Chondrocyte (in vitro differentiated cells): ENCODE results near the gene STMN3. TPM values are rescaled to one million over a fixed set of nuclear protein-coding genes. Genes with fewer than 3 reads are reported as not detected.
"Not testable (repeated sequence)": the region's sequence is repeated elsewhere in the genome, so short reads cannot be mapped to it uniquely, and the experiment has no call there.

Source experiments
- DNase-seq: peaks from one replicate; pipeline ENCODE4 v3.0.0; 2021; ENCODE audit warnings: mixed read lengths, low spot score
- H3K27ac Mint-ChIP-seq: one replicate; pipeline ENCODE4 v1.8.0; 2021; ENCODE audit warnings: mild to moderate bottlenecking, moderate library complexity, mixed read lengths; ENCODE audit not compliant: unreplicated experiment
- H3K27me3 Mint-ChIP-seq: 2 replicates; pipeline ENCODE4 v1.8.0; 2021; ENCODE audit warnings: low read depth, mixed read lengths
- H3K36me3 Mint-ChIP-seq: 2 replicates; pipeline ENCODE4 v1.8.0; 2021; ENCODE audit warnings: low read depth, mixed read lengths
- H3K4me1 Mint-ChIP-seq: 2 replicates; pipeline ENCODE4 v1.8.0; 2021; ENCODE audit warnings: low read depth, mild to moderate bottlenecking, mixed read lengths
- H3K4me3 Mint-ChIP-seq: one replicate; pipeline ENCODE4 v1.8.0; 2021; ENCODE audit warnings: mild to moderate bottlenecking, moderate library complexity, mixed read lengths; ENCODE audit not compliant: unreplicated experiment
- H3K9me3 Mint-ChIP-seq: 2 replicates; pipeline ENCODE4 v1.8.0; 2021; ENCODE audit warnings: low read depth, mixed read lengths
- CTCF ChIP-seq: fragments of 200-600 bp; sonication (generic); IDR thresholded peaks from 2 replicates; pipeline ENCODE4 v1.5.0; 2021; ENCODE audit warnings: antibody characterized with exemption, mild to moderate bottlenecking, moderate library complexity
- total RNA-seq: library from RNA; stranded (reverse); gene quantifications from 3 replicates; pipeline ENCODE4 v1.2.1, GENCODE V29; 2021

Gene STMN3
- total RNA-seq, 1 donor from 2014 or later: 7.8 TPM

- no peak overlapping the region for H3K27ac Mint-ChIP-seq
- no peaks in the 10 kb centered on the region for H3K27me3 Mint-ChIP-seq
These were observed 9.7 kb downstream of the STMN3 start for GRCh38 chr20:63643499-63643898.

GRCh38 chr20:63642527-63643247 lies 10.5 kb downstream of the STMN3 start:
- no peak for TF ChIP-seq CTCF
- Mint-ChIP-seq H3K27me3 (no peaks in the 10 kb centered on the region), H3K4me1 (no peaks in the 10 kb centered on the region), H3K36me3 (no peaks in the 10 kb centered on the region), H3K4me3 (peak overlapping the region; percentile 64), H3K27ac (no peak overlapping the region), H3K9me3 (no peaks in the 10 kb centered on the region)
- no peak for DNase-seq

More at GRCh38 chr20:63643499-63643898, 9.7 kb downstream of the STMN3 start:
- DNase-seq: no peak
- Mint-ChIP-seq H3K36me3 (no peaks in the 10 kb centered on the region), H3K9me3 (no peaks in the 10 kb centered on the region), H3K4me3 (peak overlapping the region; percentile 48), H3K4me1 (no peaks in the 10 kb centered on the region)
- TF ChIP-seq CTCF: no peak

- no peaks in the 10 kb centered on the region for H3K4me1 Mint-ChIP-seq
- H3K27me3 Mint-ChIP-seq: no peaks in the 10 kb centered on the region
- no peaks in the 10 kb centered on the region for H3K9me3 Mint-ChIP-seq
- H3K4me3 Mint-ChIP-seq: peak overlapping the region; percentile 61
- TF ChIP-seq CTCF: peak; percentile 69
- H3K27ac Mint-ChIP-seq: no peak overlapping the region
- DNase-seq: no peak
- H3K36me3 Mint-ChIP-seq: no peaks in the 10 kb centered on the region
These were observed 11.3 kb downstream of the STMN3 start for GRCh38 chr20:63641792-63642523.

GRCh38 chr20:63641146-63641791 lies 12.0 kb downstream of the STMN3 start:
- Mint-ChIP-seq H3K4me3 (no peak overlapping the region), H3K27ac (no peak overlapping the region), H3K36me3 (no peaks in the 10 kb centered on the region), H3K4me1 (no peaks in the 10 kb centered on the region), H3K9me3 (no peaks in the 10 kb centered on the region), H3K27me3 (no peaks in the 10 kb centered on the region)
- DNase-seq: no peak
- no peak for TF ChIP-seq CTCF

- DNase-seq, H3K36me3 Mint-ChIP-seq, H3K9me3 Mint-ChIP-seq, H3K27me3 Mint-ChIP-seq, H3K27ac Mint-ChIP-seq, H3K4me3 Mint-ChIP-seq, H3K4me1 Mint-ChIP-seq: not testable (repeated sequence)
These were observed 12.5 kb downstream of the STMN3 start for GRCh38 chr20:63640686-63641085.
